Upper lobe of left lung (tissue), 6 donors: ENCODE measurements around the gene VWA1. TPM values are rescaled to one million over a fixed set of nuclear protein-coding genes. Genes with fewer than 3 reads are reported as not detected.

Experiments used
- ATAC-seq, 2 donors: fragments of 200-7000 bp; cut with Tn5 transposase; one replicate each; pipeline ENCODE4 v1.9.1; 2022; ENCODE audit warnings: mild to moderate bottlenecking in 2 of 2, moderate library complexity in 2 of 2; ENCODE audit not compliant: low FRiP score in 2 of 2
- DNase-seq, 2 donors: peaks; one replicate each; pipeline ENCODE4 v3.0.0-alpha.2; 2019 to 2020
- H3K27ac ChIP-seq, 4 donors: fragments of 200-600 bp; sonication (generic); one replicate each; pipeline ENCODE4 v1.5.1; 2016 to 2019
- H3K27me3 ChIP-seq, 4 donors: fragments of 200-600 bp; sonication (generic); one replicate each; pipeline ENCODE4 v1.5.1; 2017 to 2019
- H3K36me3 ChIP-seq, 4 donors: fragments of 200-600 bp; sonication (generic); one replicate each; pipeline ENCODE4 v1.5.1; 2016 to 2019
- H3K4me1 ChIP-seq, 4 donors: fragments of 200-600 bp; sonication (generic); one replicate each; pipeline ENCODE4 v1.5.1; 2018 to 2019
- H3K4me3 ChIP-seq, 4 donors: fragments of 200-600 bp; sonication (generic); one replicate each; pipeline ENCODE4 v1.5.1; 2017 to 2019; ENCODE audit warnings: mild to moderate bottlenecking in 2 of 4, moderate library complexity in 1 of 4
- H3K9me3 ChIP-seq, 4 donors: fragments of 200-600 bp; sonication (generic); one replicate each; pipeline ENCODE4 v1.5.1; 2018 to 2019
- EP300 ChIP-seq, 4 donors: sonication (generic); formaldehyde crosslinking; IDR thresholded peaks; one replicate each; pipeline ENCODE4 v1.5.1; 2017; ENCODE audit warnings: antibody characterized with exemption in 4 of 4, control low read depth in 2 of 4
- POLR2A ChIP-seq, 4 donors: fragments of 450-650 bp; IDR thresholded peaks; one replicate each; pipeline ENCODE4 v1.5.1; 2016 to 2017; ENCODE audit warnings: antibody characterized with exemption in 4 of 4, mild to moderate bottlenecking in 2 of 4
- POLR2AphosphoS5 ChIP-seq, 2 donors: sonication (generic); formaldehyde crosslinking; IDR thresholded peaks; one replicate each; pipeline ENCODE4 v1.5.1; 2017; ENCODE audit warnings: antibody characterized with exemption in 2 of 2
- WGBS, 2 donors: methylation state at CpG; one replicate each; pipeline ENCODE4 v1.1.5; 2017 to 2018; 5-methylcytosine and 5-hydroxymethylcytosine counted together
- total RNA-seq, 6 donors: library from RNA; depleted of rRNA in 4 of 6; stranded (reverse); fragments of >200 nt in 4 of 6; gene quantifications; one replicate each; pipeline versions ENCODE4 v1.1.0 to v1.2.1, GENCODE V29; 2016 to 2021
- TF ChIP-seq, protein P1 (sequence below), 6 experiments: fragments of 450-650 bp in 4 of 6; fragments of 200-600 bp in 2 of 6; sonication (generic) in 2 of 6; IDR thresholded peaks; one replicate each; pipeline ENCODE4 v1.5.1; 2016 to 2019; ENCODE audit warnings: antibody characterized with exemption in 6 of 6
- donor health status: DM: no; HTN: no; CAD: no; lungs with moderate emphysema.
- donor health status: DM: no; HTN: yes; CAD: no; lungs with severe emphysema.

VWA1 gene
- total RNA-seq, 6 donors from 2014 or later = 41.8 to 108 (median 62.5) TPM

DNA sequence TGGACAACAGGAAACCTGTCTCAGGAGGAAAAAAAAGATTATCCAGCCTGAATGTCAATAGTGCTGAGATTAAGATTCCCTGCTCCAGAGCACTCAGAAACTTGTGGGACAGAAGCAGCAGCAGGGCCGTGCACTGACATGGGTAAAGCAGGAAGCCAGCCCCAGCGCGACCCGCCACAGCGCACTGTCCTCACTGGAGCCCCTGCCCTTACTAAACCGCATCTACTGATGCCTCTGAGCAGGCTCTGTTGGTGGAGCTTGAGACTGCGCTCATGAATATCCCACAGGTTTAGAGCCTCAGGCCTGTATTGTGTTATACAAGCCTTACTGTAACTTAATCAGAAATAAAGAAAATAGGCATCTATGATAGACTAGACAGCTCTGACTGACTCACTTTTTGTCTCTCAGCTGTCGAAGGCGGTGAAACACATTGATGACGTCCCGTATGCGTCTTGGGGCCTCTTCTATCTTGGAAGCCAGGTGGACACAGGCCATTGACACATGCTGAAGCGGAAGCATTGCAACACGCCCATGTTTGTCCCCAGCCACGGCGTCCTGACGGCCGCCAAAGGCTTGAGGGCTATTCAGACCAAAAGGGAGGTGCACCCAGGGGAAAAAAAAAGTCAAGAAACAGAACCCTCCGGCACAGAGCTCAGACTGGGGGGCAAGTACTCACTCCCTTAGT lies 37.5 kb upstream of the VWA1 start:
- H3K4me3 ChIP-seq = peak overlapping the region; percentile 96 to 100 (median 99)
- peak in 1 of 2 donors; percentile 45 for DNase-seq
- no peak for TF ChIP-seq EP300 (IDR thresholded peaks at IDR 0.05)
- no peak for TF ChIP-seq POLR2A (IDR thresholded peaks at IDR 0.05)
- TF ChIP-seq POLR2AphosphoS5 (IDR thresholded peaks at IDR 0.05) = no peak
- TF ChIP-seq, protein P1, sequence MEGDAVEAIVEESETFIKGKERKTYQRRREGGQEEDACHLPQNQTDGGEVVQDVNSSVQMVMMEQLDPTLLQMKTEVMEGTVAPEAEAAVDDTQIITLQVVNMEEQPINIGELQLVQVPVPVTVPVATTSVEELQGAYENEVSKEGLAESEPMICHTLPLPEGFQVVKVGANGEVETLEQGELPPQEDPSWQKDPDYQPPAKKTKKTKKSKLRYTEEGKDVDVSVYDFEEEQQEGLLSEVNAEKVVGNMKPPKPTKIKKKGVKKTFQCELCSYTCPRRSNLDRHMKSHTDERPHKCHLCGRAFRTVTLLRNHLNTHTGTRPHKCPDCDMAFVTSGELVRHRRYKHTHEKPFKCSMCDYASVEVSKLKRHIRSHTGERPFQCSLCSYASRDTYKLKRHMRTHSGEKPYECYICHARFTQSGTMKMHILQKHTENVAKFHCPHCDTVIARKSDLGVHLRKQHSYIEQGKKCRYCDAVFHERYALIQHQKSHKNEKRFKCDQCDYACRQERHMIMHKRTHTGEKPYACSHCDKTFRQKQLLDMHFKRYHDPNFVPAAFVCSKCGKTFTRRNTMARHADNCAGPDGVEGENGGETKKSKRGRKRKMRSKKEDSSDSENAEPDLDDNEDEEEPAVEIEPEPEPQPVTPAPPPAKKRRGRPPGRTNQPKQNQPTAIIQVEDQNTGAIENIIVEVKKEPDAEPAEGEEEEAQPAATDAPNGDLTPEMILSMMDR (IDR thresholded peaks at IDR 0.05) = no peak
- no peak for ATAC-seq
- H3K9me3 ChIP-seq = no peaks in the 10 kb centered on the region
- peaks cover 24 to 47% (median 27%) of the 10 kb centered on the region in 4 donors for H3K4me1 ChIP-seq
- H3K27ac ChIP-seq = peak overlapping the region in 3 of 4 donors; percentile 90 to 93 (median 93)
- H3K27me3 ChIP-seq = no peaks in the 10 kb centered on the region
- 47 to 59% methylated on average over 18 to 19 of the region's 19 CpGs for WGBS, 2 donors
- H3K36me3 ChIP-seq = peaks cover 30 to 70% (median 57%) of the 10 kb centered on the region in 4 donors

DNA sequence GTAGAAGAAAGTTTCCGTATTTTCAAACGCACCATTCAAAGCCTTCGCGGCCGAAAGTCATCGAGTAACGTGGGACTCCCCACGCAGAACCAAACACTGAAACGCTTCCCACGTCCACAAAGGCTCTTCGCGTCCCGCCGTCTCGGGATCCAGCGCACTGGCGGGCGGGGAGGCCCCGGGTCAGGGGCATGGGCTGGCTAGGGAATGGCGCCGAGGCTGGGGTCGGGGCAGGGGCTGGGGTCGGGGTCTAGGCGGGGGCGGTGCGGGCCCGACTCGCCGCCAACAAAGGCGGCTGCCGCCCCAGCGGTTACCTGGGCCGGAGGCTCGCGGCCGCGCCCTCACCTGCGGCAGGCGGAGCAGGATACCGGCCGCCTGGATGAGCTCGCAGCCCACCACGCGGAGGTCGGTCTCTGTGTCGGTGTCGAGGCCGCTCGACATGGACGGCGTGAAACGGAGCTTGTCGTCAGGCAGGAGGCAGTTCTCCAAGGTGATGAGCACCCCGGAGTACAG lies 36.8 kb upstream of the VWA1 start:
- Histone ChIP-seq H3K27me3 (no peaks in the 10 kb centered on the region), H3K36me3 (peaks cover 23 to 70% (median 55%) of the 10 kb centered on the region in 4 donors), H3K4me1 (peaks cover 24 to 45% (median 26%) of the 10 kb centered on the region in 4 donors), H3K9me3 (no peaks in the 10 kb centered on the region), H3K27ac (peak overlapping the region; percentile 90 to 94 (median 93)), H3K4me3 (peak overlapping the region; percentile 96 to 100 (median 99))
- 1% methylated on average over 50 of the region's 54 CpGs; no CpG with 5 or more reads in 1 of the 2 donors for WGBS, 2 donors
- ATAC-seq (peak in 1 of 2 donors; percentile 4), DNase-seq (no peak)
- no peak for TF ChIP-seq POLR2A (IDR thresholded peaks at IDR 0.05)
- TF ChIP-seq EP300 (IDR thresholded peaks at IDR 0.05) = no peak
- TF ChIP-seq, protein P1 (IDR thresholded peaks at IDR 0.05) = no peak
- TF ChIP-seq POLR2AphosphoS5 (IDR thresholded peaks at IDR 0.05) = no peak

DNA sequence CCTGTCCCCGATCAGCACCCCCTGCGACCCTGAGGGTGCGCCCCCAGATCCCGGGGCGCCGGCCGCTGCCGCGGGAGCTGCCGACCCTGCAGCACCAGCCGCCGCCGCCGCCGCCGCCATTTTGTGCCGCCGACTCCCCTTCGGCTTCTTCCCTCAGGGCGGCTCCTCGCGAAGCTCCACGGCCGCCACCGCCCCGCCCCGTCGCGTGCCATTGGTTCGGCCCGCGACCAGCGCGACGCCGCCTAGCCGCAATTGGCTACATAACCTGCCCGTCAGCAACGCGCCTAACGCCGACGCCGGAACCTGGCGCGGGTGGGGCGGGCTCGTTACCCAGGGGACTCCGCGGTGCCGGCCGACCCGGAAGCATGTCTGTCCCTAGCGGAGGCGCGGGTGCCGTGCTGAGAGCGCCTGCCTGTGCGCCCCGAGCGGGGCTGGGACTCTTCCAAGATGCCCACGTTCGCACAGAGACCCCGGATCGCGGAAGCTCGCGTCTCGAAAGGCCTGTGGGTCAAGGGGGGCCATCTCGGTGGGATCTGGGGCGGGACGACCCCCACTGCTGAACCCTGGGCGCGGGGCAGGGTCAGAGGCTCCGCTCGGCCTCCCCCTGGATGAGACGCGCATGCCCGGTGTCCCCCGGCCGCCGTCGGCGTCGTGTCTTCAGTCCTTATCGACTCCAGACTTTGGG lies 36.2 kb upstream of the VWA1 start, which contains the start of gene CCNL2:
CCNL2 (minus strand) TSS at position 149 of the 685 bp plus-strand sequence; CDS start at position 120, 29 bp downstream.
- H3K27ac ChIP-seq = peak within 1 kb of the TSS; percentile 90 to 94 (median 93)
- peaks cover 22 to 70% (median 54%) of the 10 kb centered on the region in 4 donors for H3K36me3 ChIP-seq
- peak; percentile 98 to 100 for DNase-seq
- WGBS, 2 donors = 0 to 1% methylated on average over 4 to 43 of the region's 86 CpGs
- no peaks in the 10 kb centered on the region for H3K27me3 ChIP-seq
- H3K9me3 ChIP-seq = no peaks in the 10 kb centered on the region
- H3K4me1 ChIP-seq = peaks cover 24 to 47% (median 26%) of the 10 kb centered on the region in 4 donors
- peak; percentile 99 for ATAC-seq
- peak within 1 kb of the TSS; percentile 96 to 100 (median 99) for H3K4me3 ChIP-seq
- peak; percentile 84 to 92 for TF ChIP-seq POLR2AphosphoS5 (IDR thresholded peaks at IDR 0.05)
- TF ChIP-seq, protein P1 (IDR thresholded peaks at IDR 0.05) = peak; percentile 77 to 95 (median 91)
- TF ChIP-seq POLR2A (IDR thresholded peaks at IDR 0.05) = peak in 3 of 4 donors; percentile 41 to 81 (median 69)
- no peak for TF ChIP-seq EP300 (IDR thresholded peaks at IDR 0.05)

DNA sequence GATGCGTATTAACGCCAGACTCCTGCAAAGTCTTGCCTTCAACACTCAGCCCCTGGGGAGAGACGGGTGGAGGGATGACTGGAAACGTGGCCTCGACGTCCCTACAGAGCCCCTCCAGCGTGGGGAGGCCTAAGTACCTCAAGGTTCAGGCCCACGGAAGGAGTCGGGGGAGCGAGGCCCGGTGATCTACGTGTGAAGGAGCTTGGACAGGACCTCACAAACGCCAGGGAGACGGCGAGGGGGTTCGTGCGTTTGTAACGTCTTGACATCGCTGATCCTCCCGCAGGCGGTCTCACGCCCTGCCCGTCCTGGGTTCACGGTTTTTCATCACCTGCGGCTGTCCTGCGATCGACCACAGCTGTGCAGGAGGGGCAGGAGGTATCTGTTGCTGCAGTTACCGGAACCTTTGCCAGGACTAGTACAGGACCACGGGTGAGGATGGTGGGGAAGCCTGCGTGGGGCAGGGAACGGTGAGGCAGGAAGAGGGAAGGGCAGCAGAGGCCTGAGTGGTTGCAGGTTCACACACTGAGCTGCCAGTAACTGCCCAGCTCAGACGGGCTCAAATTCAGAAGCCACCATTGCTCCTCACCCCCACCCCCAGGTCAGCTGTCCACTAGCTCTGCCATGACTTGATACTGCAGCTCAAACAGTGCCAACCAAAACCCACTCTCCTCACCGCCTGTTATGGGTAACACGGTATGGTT lies 35.5 kb upstream of the VWA1 start:
- Histone ChIP-seq H3K27ac (peak overlapping the region; percentile 90 to 94 (median 93)), H3K9me3 (no peaks in the 10 kb centered on the region), H3K36me3 (peaks cover 25 to 70% (median 56%) of the 10 kb centered on the region in 4 donors), H3K4me1 (peaks cover 24 to 47% (median 27%) of the 10 kb centered on the region in 4 donors), H3K4me3 (peak overlapping the region; percentile 83 to 100 (median 99)), H3K27me3 (no peaks in the 10 kb centered on the region)
- TF ChIP-seq, protein P1 (IDR thresholded peaks at IDR 0.05) = no peak
- DNase-seq (no peak), ATAC-seq (peak in 1 of 2 donors; percentile 8)
- 2 to 6% methylated on average over 23 to 30 of the region's 34 CpGs for WGBS, 2 donors
